Measurements from ENCODE around the gene SLC6A3. TPM values are rescaled to one million over a fixed set of nuclear protein-coding genes. Genes with fewer than 3 reads are reported as not detected.

Gene SLC6A3
- total and polyA plus RNA-seq, 9 of the 15 experiments (the other 6 are each of a cell fraction or from before 2014, with no cell fraction given), result not detected

DNA sequence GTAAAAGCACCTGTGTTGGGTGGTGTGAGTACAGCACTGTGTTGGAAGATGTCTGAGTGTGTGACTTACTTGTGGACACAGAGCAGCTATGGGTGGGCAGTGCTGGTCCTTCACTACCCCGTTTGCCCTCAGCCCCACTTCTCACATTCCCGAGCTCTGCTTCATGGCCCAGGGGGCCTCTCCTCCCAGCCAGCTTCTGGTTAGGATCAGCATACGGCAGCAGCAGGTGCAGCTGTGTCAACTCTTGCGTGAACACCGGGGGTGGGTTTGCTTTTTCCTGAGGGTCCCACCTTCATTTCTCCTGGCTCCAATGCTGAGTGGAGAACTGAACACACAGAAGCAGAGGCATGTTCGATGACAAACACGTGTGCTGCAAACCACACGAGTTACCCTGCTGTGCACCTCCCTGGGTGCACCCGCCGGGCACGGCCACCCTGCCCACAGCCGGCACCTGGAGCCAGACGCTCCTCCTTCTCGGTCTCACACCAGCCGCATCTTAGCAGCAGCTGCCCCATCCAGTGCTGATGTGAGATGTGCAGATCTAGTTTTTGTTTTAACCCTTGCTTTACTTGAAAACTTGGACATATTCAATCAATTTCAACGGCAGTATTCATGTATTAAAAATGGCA is 14.9 kb upstream of the SLC6A3 start:
- WGBS (ENCODE audit: insufficient coverage, low coverage, missing lambda C conversion rate), result 41% methylated on average over 16 of the region's 16 CpGs
- in situ Hi-C loops (cut with MboI), result no loop called here
- ATAC-seq (no peak), FAIRE-seq (no peak), DNase-seq (ENCODE audit: extremely low read depth in 1 of 4, low spot score in 3 of 4) (no peak)
- Histone ChIP-seq H3K27ac (ENCODE audit: extremely low read depth, low read depth, low read length) (no peak overlapping the region), H3K4me3 (no peak overlapping the region), H4K20me1 (replicated peaks; ENCODE audit: control insufficient read depth, insufficient read depth, low read length) (no peaks in the 10 kb centered on the region), H3K9ac (ENCODE audit: insufficient read depth in 1 of 2, low read depth in 2 of 2, low read length in 2 of 2) (no peak overlapping the region), H3K9me1 (ENCODE audit: control insufficient read depth, insufficient read depth, low read length) (no peaks in the 10 kb centered on the region), H3K9me3 (replicated peaks; ENCODE audit: control insufficient read depth, insufficient read depth, low read depth, low read length) (peaks cover 20% of the 10 kb centered on the region), H3K36me3 (ENCODE audit: control insufficient read depth, insufficient read depth, low read length) (no peaks in the 10 kb centered on the region), H3K27me3 (ENCODE audit: control insufficient read depth in 2 of 2, insufficient read depth in 2 of 2, low read length in 2 of 2) (no peaks in the 10 kb centered on the region; a peak in 1 of 5 replicates), H3K79me2 (ENCODE audit: control insufficient read depth, insufficient read depth, low read length) (no peaks in the 10 kb centered on the region), H3K4me2 (ENCODE audit: insufficient read depth, low read length) (no peak overlapping the region), H3K4me1 (replicated peaks in 1 of 2; ENCODE audit: control insufficient read depth in 2 of 2, insufficient read depth in 2 of 2, low read length in 2 of 2) (peaks cover 0 to 8% of the 10 kb centered on the region in 2 experiments; a peak in 1 of 5 replicates), H2AFZ (ENCODE audit: low read depth, low read length) (no peak overlapping the region)
- CTCF ChIA-PET (ENCODE audit: low intra/inter-chr PET ratio), result no interaction called here
- no TSS peak for BruUV-seq (replicated peaks)
- TF ChIP-seq MIER1 (IDR thresholded peaks at IDR 0.05; ENCODE audit: low read depth) (no peak), CBFA2T3 (IDR thresholded peaks at IDR 0.05) (no peak), XRCC4 (IDR thresholded peaks at IDR 0.05; ENCODE audit: extremely low read depth, insufficient read depth, insufficient read length) (no peak), FOXM1 (IDR thresholded peaks at IDR 0.05; ENCODE audit: low read depth) (no peak), FOXM1 (CRISPR knock-in tag; IDR thresholded peaks at IDR 0.05; ENCODE audit: low read depth) (no peak), HDAC3 (IDR thresholded peaks at IDR 0.05; ENCODE audit: borderline replicate concordance, partially characterized antibody) (no peak), ZKSCAN1 (IDR thresholded peaks at IDR 0.05; ENCODE audit: low read depth, low read length) (no peak), ZKSCAN3 (CRISPR knock-in tag; IDR thresholded peaks at IDR 0.05) (no peak), YBX1 (IDR thresholded peaks at IDR 0.05) (no peak)
- TF ChIP-seq, protein P1, sequence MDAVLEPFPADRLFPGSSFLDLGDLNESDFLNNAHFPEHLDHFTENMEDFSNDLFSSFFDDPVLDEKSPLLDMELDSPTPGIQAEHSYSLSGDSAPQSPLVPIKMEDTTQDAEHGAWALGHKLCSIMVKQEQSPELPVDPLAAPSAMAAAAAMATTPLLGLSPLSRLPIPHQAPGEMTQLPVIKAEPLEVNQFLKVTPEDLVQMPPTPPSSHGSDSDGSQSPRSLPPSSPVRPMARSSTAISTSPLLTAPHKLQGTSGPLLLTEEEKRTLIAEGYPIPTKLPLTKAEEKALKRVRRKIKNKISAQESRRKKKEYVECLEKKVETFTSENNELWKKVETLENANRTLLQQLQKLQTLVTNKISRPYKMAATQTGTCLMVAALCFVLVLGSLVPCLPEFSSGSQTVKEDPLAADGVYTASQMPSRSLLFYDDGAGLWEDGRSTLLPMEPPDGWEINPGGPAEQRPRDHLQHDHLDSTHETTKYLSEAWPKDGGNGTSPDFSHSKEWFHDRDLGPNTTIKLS (IDR thresholded peaks at IDR 0.05; ENCODE audit: borderline replicate concordance, low read depth), result no peak
- TF ChIP-seq, protein P2, sequence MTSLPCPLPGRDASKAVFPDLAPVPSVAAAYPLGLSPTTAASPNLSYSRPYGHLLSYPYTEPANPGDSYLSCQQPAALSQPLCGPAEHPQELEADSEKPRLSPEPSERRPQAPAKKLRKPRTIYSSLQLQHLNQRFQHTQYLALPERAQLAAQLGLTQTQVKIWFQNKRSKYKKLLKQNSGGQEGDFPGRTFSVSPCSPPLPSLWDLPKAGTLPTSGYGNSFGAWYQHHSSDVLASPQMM (CRISPR knock-in tag; IDR thresholded peaks at IDR 0.05), result no peak
- TF ChIP-seq, protein P3, sequence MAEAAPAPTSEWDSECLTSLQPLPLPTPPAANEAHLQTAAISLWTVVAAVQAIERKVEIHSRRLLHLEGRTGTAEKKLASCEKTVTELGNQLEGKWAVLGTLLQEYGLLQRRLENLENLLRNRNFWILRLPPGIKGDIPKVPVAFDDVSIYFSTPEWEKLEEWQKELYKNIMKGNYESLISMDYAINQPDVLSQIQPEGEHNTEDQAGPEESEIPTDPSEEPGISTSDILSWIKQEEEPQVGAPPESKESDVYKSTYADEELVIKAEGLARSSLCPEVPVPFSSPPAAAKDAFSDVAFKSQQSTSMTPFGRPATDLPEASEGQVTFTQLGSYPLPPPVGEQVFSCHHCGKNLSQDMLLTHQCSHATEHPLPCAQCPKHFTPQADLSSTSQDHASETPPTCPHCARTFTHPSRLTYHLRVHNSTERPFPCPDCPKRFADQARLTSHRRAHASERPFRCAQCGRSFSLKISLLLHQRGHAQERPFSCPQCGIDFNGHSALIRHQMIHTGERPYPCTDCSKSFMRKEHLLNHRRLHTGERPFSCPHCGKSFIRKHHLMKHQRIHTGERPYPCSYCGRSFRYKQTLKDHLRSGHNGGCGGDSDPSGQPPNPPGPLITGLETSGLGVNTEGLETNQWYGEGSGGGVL (CRISPR knock-in tag; IDR thresholded peaks at IDR 0.05), result no peak
- TF ChIP-seq, protein P4, sequence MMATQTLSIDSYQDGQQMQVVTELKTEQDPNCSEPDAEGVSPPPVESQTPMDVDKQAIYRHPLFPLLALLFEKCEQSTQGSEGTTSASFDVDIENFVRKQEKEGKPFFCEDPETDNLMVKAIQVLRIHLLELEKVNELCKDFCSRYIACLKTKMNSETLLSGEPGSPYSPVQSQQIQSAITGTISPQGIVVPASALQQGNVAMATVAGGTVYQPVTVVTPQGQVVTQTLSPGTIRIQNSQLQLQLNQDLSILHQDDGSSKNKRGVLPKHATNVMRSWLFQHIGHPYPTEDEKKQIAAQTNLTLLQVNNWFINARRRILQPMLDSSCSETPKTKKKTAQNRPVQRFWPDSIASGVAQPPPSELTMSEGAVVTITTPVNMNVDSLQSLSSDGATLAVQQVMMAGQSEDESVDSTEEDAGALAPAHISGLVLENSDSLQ (IDR thresholded peaks at IDR 0.05), result no peak
- intact Hi-C loops (cut with micrococcal nuclease), result no loop called here
- POLR2A ChIA-PET, result interaction anchor here (0.6 kb wide), 1 partner anchor 50 kb away, joined by 3 read pairs; no protein-coding TSS in a partner anchor
